GM12872 (cell line): ENCODE measurements around the gene CREB3L1.
A peak's percentile ranks its signal among the peaks of the same experiment; 100 is the strongest.

Experiments used
- CTCF ChIP-seq: IDR thresholded peaks from 3 replicates; pipeline ENCODE4 v1.5.1; 2011; ENCODE audit warnings: low read depth, mild to moderate bottlenecking, low read length, moderate library complexity; ENCODE audit not compliant: insufficient read depth

CREB3L1 gene

DNA sequence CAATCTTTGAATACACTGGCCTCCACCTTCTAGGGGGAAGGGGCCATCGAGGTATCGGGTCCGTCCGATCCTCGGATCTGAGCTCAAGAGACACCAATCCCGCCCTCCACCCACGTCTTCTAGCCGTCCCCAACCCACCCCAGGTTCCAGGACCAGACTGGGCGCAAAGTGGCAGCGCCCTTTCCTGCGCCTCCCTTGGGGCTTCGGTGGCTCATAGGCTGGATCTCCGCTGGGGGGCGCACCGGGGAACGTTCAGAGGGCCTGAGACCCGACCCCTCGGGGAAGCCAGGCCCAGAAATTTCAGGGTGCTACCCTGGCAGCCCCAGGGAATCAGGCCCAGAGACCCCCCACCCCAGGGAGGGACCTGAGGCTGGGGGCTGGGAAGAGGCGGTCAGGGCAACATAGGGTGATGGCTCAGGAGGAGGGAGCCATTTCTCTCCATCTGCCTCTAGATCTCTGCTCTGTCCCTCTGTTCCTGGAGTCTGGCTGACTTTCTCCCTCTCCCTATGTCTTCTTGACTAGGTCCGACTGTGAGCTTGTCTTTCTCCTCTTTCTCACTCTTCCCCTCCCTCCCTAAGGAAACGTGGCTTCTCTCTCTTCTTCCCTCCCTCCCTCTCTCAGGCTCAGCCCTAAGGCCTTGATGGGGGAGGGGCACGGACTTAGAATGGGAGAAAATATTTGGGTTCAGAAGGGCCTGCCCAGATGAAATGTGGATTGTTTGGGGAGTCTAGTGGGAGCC, 1.1 kb downstream of the CREB3L1 start:
- TF ChIP-seq CTCF = peak; percentile 43; the same call in 1 of the 3 replicates

DNA sequence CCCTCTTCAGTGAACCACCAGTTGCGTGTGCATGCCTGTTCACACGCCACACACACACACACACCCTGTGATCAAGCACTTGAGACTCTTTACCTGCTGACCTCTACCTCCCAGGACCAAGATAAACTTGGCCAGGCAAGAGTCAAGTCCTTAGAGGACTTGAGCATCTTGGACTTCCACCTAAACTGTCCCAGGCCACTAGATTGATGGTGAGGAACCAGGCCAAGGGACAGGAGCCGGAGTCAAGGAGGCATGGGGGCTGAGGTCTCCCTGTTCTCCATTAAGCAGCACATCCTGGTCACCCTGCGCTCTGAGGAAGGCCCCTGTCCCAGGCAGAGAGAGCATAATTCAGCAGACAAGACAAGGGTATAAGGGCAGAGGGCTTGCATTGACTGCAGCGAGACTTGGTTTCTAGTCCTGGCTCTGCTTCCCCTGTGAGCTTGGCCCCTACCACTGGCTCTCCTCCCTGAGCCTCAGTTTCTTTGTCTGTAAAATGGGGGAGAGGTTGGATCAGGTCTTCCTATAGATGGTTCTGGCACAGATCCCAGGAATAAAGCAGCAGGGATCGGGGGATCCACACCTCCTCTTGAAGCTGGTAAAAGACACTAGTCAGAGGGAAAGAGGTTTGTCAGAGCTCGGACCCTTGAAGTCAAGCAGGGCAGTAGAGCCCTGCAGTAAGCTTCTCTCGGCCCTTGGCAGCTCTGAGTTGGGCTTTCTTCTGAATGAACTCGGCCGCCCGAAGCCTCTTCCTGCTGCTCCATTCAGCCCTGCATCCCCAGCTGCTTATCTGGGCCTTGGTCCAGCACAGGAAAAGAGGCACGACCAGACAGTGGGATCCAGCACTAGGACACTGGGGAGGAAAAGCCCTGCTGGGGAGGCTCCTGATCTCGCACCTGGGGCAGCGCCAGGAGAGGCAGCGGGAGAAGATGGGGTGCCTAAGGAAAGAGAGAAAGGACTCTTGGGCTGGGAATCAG, 2.0 kb downstream of the CREB3L1 start:
- TF ChIP-seq CTCF = no peak

DNA sequence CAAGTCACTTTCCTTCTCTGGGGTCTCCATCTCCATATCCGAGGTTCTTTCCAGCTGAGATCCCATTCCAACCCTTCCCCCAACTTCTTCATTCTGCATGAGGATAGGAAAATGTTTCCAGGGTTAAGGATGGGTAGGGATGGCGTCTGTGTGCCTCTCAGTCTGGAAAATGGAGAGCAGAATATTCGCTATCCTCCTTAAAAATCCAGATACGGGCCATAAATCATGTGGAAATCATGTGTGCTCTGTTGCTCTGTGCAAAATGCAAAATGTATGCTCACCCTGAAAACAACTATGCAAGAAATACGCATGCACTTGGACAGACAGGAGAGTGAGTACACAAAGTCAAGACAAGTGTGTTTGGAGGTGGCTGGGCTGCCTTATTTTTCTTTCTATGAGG, 3.2 kb downstream of the CREB3L1 start:
- no peak for TF ChIP-seq CTCF

DNA sequence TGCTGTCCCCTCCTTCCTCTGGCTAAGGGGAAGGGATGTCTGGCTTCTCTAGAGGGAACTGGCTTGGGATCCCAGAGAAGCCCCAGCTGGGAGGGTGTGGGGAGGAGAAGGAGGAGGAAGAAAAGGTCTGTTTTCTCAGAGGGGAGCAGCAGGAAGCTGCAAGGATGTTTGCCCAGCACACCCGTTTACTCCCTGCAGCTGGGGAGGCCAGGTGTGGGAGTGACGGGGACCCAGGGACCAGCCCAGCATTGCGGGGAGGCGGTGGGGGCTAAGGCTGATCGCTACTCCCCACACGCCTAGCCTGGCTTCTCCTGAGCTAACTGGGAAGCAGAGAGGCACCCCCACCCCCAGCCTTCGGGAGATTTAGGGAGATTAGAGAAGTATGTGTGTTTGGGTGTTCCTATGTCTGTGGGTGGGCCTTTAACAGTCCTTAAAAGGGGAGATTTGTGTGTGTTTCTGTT, 3.9 kb downstream of the CREB3L1 start:
- TF ChIP-seq CTCF = no peak

DNA sequence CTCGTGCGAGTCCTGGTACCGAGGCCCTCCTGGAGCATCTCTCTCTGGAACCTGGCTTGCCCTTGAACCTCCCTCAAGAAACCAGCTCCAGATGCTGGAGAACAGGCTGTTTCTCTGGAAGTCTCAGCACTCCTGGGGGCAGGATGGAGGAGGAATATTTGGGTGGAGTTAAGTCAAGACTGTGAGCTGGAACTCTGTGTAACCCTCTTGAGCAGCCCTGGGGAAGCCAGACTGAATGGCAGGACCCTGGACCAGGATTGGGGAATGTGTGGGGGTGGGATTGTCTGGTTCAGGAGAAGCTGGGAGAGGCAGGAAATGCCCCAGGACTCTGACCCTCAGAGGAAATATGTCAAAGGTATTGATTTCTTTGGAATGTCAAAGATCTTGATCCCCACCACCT, 7.7 kb downstream of the CREB3L1 start:
- no peak for TF ChIP-seq CTCF

DNA sequence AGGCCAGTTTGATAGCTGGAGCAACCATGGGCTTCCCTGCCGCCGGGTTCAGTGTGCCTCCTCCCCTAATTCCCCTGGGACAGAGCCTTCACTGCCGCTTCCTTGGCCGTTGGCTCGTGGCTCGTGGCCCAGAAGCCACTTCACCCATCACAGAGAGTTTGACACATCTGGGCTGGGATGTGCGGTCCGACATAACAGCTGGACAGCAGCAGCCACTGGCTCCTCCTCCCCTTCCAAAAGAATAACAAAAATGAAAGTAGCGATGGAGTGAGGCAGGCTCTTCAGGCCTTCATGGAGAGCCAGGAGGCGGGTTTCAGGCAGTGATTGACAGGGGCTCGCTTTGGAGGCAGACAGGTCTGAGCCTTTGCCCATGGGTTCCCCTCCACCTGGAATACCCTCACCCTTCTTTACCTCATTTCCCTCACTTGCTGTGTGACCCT, 8.2 kb downstream of the CREB3L1 start:
- no peak for TF ChIP-seq CTCF

- TF ChIP-seq CTCF = no peak
Observed at GRCh38 chr11:46286789-46287188, 9.3 kb downstream of the CREB3L1 start.
